ENCODE data around the gene GNAI2. TPM values are rescaled to one million over a fixed set of nuclear protein-coding genes. Genes with fewer than 3 reads are reported as not detected.
"Not testable (repeated sequence)": the region's sequence is repeated elsewhere in the genome, so short reads cannot be mapped to it uniquely, and the experiment has no call there.

GNAI2 gene
- polyA plus RNA-seq, 1 donor: 118 TPM

DNA sequence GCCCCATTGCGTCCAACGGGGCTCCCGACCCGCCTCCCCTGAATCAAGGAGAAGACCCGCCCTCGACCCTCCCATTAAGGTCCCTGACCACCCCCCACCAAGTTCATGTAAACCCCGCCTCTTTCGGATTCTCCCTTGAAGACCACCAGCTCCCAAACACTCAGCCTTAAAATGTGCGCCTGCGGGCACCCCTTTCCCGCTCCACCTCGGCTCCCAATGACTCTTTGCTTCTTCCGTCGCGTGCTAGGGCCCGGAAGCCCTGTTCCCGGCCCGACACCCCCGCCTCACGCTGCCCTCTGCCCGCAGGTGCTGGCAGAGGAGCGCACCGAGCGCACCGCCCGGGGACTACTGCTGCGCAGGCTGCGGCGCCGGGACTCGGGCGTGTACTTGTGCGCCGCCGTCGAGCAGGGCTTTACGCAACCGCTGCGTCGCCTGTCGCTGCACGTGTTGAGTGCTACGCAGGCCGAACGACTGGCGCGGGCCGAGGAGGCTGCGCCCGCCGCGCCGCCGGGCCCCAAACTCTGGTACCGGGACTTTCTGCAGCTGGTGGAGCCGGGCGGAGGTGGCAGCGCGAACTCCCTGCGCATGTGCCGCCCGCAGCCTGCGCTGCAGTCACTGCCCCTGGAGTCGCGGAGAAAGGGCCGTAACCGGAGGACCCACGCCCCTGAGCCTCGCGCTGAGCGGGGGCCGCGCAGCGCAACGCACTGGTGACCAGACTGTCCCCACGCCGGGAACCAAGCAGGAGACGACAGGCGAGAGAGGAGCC, 40.2 kb downstream of the GNAI2 start:
- no peak overlapping the region for H3K4me3 ChIP-seq (ENCODE audit: low read length)
- H3K9me3 ChIP-seq (ENCODE audit: control insufficient read depth, low read depth, low read length): peaks cover 13% of the 10 kb centered on the region
- H3K4me1 ChIP-seq (ENCODE audit: control insufficient read depth, insufficient read depth, low read length): peaks cover 30% of the 10 kb centered on the region
- H3K36me3 ChIP-seq (ENCODE audit: control insufficient read depth, insufficient read depth, low read length): peaks cover 41% of the 10 kb centered on the region
- no peak overlapping the region for H3K27ac ChIP-seq (ENCODE audit: low read length)
- no peak for DNase-seq
- WGBS (ENCODE audit: insufficient coverage, low lambda C conversion rate): no CpG with 5 or more reads among the region's 79 CpGs
- H3K27me3 ChIP-seq (ENCODE audit: control insufficient read depth, insufficient read depth, low read length): peaks cover 33% of the 10 kb centered on the region

DNA sequence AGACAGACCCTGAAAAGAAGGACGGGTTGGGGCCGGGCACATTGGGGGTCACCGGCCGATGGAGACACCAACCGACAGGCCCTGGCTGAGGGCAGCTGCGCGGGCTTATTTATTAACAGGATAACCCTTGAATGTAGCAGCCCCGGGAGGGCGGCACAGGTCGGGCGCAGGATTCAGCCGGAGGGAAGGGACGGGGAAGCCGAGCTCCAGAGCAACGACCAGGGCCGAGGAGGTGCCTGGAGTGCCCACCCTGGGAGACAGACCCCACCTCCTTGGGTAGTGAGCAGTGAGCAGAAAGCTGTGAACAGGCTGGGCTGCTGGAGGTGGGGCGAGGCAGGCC, 40.7 kb downstream of the GNAI2 start:
- 17% methylated on average over 1 of the region's 17 CpGs for WGBS (ENCODE audit: insufficient coverage, low lambda C conversion rate)

DNA sequence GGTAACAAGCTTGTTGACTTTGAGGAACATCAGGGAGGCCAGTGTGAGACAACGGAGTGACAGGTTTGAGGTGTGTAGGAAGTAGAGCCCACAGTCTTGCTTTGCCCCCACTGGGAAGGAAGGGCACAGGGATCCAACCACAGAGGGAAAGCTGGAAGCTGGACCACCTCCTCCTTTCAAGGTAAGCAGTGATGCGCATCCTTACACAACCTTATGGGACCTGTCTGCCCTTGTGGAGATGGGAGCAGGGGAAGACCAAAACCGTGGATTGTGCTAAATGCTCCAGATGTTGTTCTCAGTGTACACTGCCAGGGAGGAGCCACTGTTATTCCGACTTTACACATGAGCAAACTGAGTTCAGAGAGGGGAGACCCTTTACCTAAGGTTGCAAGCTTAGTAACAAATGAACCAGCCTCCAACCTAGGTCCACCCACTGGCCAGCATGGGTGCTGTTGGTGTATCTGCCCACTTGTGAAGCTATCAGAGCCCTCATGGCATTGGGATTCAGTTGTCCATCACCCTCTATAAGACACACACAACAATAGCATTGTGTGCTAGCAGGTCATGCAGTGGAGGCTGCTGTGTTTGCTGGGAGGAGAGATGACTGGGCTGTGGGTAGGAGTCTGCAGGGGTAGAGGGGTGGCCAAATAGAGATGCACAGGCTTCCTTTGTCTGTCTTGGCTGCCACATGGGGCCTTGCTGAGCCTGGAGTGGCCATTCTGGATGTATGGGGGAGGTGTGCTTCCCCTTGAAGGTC, 42.3 kb downstream of the GNAI2 start:
- no peak for DNase-seq
- H3K4me3 ChIP-seq (ENCODE audit: low read length): no peak overlapping the region
- H3K36me3 ChIP-seq (ENCODE audit: control insufficient read depth, insufficient read depth, low read length): peaks cover 39% of the 10 kb centered on the region
- no CpG with 5 or more reads among the region's 4 CpGs for WGBS (ENCODE audit: insufficient coverage, low lambda C conversion rate)
- H3K27ac ChIP-seq (ENCODE audit: low read length): no peak overlapping the region
- peaks cover 13% of the 10 kb centered on the region for H3K9me3 ChIP-seq (ENCODE audit: control insufficient read depth, low read depth, low read length)
- peaks cover 11% of the 10 kb centered on the region for H3K4me1 ChIP-seq (ENCODE audit: control insufficient read depth, insufficient read depth, low read length)
- peaks cover 32% of the 10 kb centered on the region for H3K27me3 ChIP-seq (ENCODE audit: control insufficient read depth, insufficient read depth, low read length)

More for the DNA sequence above, 40.7 kb downstream of the GNAI2 start:
- Histone ChIP-seq H3K27ac (ENCODE audit: low read length) (no peak overlapping the region), H3K27me3 (ENCODE audit: control insufficient read depth, insufficient read depth, low read length) (peaks cover 33% of the 10 kb centered on the region), H3K4me3 (ENCODE audit: low read length) (no peak overlapping the region), H3K9me3 (ENCODE audit: control insufficient read depth, low read depth, low read length) (peaks cover 13% of the 10 kb centered on the region), H3K4me1 (ENCODE audit: control insufficient read depth, insufficient read depth, low read length) (peaks cover 25% of the 10 kb centered on the region), H3K36me3 (ENCODE audit: control insufficient read depth, insufficient read depth, low read length) (peaks cover 41% of the 10 kb centered on the region)
- DNase-seq: no peak

DNA sequence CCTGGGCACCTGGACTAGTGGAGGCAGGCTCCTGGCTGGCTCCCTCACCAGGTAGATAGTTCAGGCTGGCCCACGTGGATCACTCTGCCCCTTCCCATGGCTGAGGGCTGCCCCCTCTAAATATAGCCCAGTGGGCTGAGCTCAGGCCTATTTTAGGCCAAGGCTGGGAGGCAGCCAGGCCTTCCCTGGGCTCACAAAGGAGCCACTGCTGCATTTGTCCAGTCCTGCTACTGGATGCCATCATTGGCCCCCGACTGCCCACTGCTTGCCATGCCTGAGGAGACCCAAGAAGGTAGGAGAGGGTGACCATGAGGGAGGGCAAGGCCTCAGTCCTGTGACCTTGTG, 42.8 kb downstream of the GNAI2 start, which contains the start of gene LSMEM2:
Gene LSMEM2 (plus strand): TSS at position 208 of the 345 bp plus-strand sequence. CDS start 27 bp downstream, at position 235.
- H3K36me3 ChIP-seq (ENCODE audit: control insufficient read depth, insufficient read depth, low read length): peaks cover 36% of the 10 kb centered on the region
- peaks cover 8% of the 10 kb centered on the region for H3K9me3 ChIP-seq (ENCODE audit: control insufficient read depth, low read depth, low read length)
- H3K27me3 ChIP-seq (ENCODE audit: control insufficient read depth, insufficient read depth, low read length): peaks cover 28% of the 10 kb centered on the region
- H3K27ac ChIP-seq (ENCODE audit: low read length): no peak within 1 kb of the TSS
- peaks cover 5% of the 10 kb centered on the region for H3K4me1 ChIP-seq (ENCODE audit: control insufficient read depth, insufficient read depth, low read length)
- no peak for DNase-seq
- no peak within 1 kb of the TSS for H3K4me3 ChIP-seq (ENCODE audit: low read length)
- WGBS (ENCODE audit: insufficient coverage, low lambda C conversion rate): no CpG with 5 or more reads among the region's 2 CpGs

DNA sequence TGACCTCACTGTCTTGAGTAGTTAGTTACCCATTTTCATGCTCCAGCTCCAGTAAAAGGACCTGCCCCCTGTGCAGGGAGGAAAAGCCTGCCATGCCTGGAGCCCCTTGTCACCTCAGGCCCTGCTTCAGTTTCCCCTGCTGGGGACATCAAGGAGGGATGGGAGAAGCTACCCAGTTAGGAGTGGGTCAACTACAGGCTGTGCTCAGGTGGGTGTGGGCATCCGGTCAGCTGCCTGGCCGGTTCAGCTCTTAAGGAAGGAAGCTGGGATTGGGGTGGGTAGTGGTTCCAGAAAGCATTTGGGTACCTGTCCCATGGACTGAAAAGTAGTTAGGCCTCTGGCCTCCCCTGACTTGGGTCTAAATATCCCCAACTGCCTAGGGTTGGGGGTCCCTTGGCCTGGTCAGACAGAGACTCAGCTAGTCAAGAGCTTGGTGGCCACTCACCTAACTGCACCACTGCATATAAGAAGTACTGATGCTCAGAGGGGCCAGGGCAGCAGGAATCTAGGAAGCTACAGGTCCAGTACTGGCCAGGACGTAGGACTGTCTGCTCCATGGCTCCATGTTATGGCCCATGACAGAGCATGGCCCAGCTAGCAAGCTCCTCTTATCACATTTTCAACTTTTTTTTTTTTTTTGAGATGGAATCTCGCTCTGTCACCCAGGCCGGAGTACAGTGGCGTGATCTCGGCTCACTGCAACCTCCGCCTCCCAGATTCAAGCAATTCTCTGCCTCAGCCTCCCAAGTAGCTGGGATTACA, 43.4 kb downstream of the GNAI2 start:
- DNase-seq: no peak
- Histone ChIP-seq H3K36me3 (ENCODE audit: control insufficient read depth, insufficient read depth, low read length) (peaks cover 31% of the 10 kb centered on the region), H3K27ac (ENCODE audit: low read length) (no peak overlapping the region), H3K27me3 (ENCODE audit: control insufficient read depth, insufficient read depth, low read length) (peaks cover 22% of the 10 kb centered on the region), H3K9me3 (ENCODE audit: control insufficient read depth, low read depth, low read length) (peaks cover 8% of the 10 kb centered on the region), H3K4me1 (ENCODE audit: control insufficient read depth, insufficient read depth, low read length) (no peaks in the 10 kb centered on the region), H3K4me3 (ENCODE audit: low read length) (no peak overlapping the region)
- WGBS (ENCODE audit: insufficient coverage, low lambda C conversion rate): no CpG with 5 or more reads among the region's 8 CpGs

DNA sequence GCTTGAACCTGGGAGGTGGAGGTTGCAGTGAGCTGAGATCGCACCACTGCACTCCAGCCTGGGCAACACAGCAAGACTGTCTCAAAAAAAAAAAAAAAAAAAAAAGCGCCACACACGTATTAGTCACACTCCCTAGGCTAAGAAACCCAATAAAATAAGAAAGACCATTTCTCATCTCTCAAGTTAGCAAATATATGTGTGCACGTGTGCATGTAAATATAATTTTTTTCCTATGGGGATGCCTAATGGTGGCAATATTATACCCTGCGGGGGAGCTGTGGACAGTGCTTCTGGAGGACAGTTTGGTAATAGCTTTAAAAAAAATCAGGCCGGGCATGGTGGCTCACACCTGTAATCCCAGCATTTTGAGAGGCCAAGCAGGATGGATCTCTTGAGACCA, 48.1 kb downstream of the GNAI2 start:
- not testable (repeated sequence) for H3K27me3 ChIP-seq (ENCODE audit: control insufficient read depth, insufficient read depth, low read length); DNase-seq; H3K27ac ChIP-seq (ENCODE audit: low read length); H3K4me3 ChIP-seq (ENCODE audit: low read length); H3K4me1 ChIP-seq (ENCODE audit: control insufficient read depth, insufficient read depth, low read length); H3K9me3 ChIP-seq (ENCODE audit: control insufficient read depth, low read depth, low read length)
- WGBS (ENCODE audit: insufficient coverage, low lambda C conversion rate): no CpG with 5 or more reads among the region's 6 CpGs
- H3K36me3 ChIP-seq (ENCODE audit: control insufficient read depth, insufficient read depth, low read length): peaks cover 25% of the 10 kb centered on the region

DNA sequence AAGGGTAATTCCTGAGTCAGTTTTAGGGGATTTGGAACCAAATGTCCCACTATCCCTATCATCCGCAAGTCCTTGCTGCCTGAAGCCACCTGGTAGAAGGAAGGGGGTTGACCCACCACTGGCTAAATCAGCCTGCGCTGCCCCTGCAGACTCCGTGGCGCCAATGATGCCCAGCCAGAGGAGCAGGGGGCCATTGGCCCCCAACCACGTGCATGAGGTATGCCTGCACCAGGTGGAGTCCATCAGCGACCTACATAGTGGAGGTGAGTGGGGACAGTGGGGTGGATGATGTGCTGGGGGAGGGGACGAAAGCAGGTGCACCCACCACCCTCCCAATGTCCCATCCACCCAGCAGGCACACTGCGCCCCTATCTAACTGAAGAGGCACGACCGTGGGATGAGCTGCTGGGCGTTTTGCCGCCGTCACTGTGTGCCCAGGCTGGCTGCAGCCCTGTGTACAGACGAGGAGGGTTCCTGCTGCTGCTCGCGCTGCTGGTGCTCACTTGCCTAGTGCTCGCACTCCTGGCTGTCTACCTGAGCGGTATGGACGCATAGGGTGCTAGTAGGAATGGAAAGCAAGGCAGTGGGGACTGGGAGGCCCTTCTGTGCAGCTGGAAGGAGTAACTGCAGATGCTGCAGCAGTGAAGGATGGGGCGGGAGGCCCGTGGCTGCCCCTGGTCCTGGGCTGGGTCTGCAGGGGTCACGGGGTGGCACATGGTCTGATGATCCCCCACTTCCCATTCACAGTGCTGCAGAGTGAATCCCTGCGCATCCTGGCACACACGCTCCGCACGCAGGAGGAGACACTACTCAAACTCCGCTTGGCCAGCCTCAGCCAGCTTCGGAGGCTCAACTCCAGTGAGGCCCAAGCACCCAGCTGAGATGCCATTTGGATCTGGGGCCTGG, 50.6 kb downstream of the GNAI2 start:
- Histone ChIP-seq H3K4me1 (ENCODE audit: control insufficient read depth, insufficient read depth, low read length) (peaks cover 14% of the 10 kb centered on the region), H3K36me3 (ENCODE audit: control insufficient read depth, insufficient read depth, low read length) (peaks cover 38% of the 10 kb centered on the region), H3K27me3 (ENCODE audit: control insufficient read depth, insufficient read depth, low read length) (no peaks in the 10 kb centered on the region), H3K9me3 (ENCODE audit: control insufficient read depth, low read depth, low read length) (no peaks in the 10 kb centered on the region), H3K4me3 (ENCODE audit: low read length) (no peak overlapping the region), H3K27ac (ENCODE audit: low read length) (no peak overlapping the region)
- no peak for DNase-seq
- no CpG with 5 or more reads among the region's 28 CpGs for WGBS (ENCODE audit: insufficient coverage, low lambda C conversion rate)

DNA sequence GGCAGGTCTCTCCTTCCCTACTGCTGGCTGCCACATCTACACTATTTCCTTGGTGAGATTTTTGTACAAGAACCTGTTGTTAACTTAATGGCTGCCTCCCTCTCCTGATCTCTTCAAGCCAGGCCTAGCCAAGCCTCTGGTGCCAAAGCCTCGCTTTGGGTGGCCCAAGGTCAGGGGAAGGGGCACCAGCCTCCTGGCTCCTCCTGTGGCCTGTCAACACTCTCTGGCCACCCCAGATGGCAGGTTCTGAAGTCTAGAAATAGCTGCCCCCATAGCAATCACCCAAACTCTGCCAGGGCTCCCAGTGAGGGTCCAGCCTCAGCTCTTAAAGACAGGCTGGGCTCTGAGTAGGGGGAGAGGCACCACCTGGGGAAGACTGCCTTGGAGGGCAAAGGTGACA, 51.3 kb downstream of the GNAI2 start:
- WGBS (ENCODE audit: insufficient coverage, low lambda C conversion rate): no CpG with 5 or more reads among the region's 1 CpG
- no peak overlapping the region for H3K4me3 ChIP-seq (ENCODE audit: low read length)
- peaks cover 15% of the 10 kb centered on the region for H3K4me1 ChIP-seq (ENCODE audit: control insufficient read depth, insufficient read depth, low read length)
- H3K27ac ChIP-seq (ENCODE audit: low read length): no peak overlapping the region
- H3K27me3 ChIP-seq (ENCODE audit: control insufficient read depth, insufficient read depth, low read length): no peaks in the 10 kb centered on the region
- peaks cover 38% of the 10 kb centered on the region for H3K36me3 ChIP-seq (ENCODE audit: control insufficient read depth, insufficient read depth, low read length)
- no peaks in the 10 kb centered on the region for H3K9me3 ChIP-seq (ENCODE audit: control insufficient read depth, low read depth, low read length)
- DNase-seq: no peak

DNA sequence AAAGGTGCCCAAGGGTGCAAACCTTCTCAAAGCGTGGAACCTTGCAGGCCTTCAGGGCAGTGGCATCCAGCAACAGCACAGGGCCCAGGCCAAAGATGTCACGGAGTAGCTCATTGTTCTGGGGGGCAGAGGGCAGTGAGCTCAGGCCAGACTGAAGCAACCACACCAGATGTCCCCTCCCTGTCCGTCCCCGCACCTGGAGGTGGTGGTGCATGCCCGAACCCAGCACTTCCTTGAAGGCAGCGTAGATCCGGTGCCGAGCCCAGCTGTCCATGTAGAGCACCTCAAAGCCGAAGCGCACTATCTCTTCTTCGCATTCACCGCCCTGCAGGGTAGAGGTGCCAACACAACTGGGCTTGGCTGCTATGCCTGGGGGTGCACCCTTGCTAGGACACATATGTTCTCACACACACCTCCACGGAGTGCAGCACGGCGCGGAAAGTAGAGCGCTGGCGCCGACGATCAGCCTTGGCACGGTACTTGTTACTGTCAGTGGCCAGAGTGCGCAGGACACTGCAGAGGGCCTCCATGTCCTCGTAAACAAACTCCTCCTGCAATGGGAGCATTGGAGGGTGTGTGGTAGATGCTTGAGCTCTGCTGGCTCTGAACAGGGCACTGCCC, 52.5 kb downstream of the GNAI2 start:
- no peak for DNase-seq
- H3K4me3 ChIP-seq (ENCODE audit: low read length): no peak overlapping the region
- H3K36me3 ChIP-seq (ENCODE audit: control insufficient read depth, insufficient read depth, low read length): peaks cover 38% of the 10 kb centered on the region
- no peaks in the 10 kb centered on the region for H3K27me3 ChIP-seq (ENCODE audit: control insufficient read depth, insufficient read depth, low read length)
- no peaks in the 10 kb centered on the region for H3K9me3 ChIP-seq (ENCODE audit: control insufficient read depth, low read depth, low read length)
- H3K27ac ChIP-seq (ENCODE audit: low read length): no peak overlapping the region
- peaks cover 21% of the 10 kb centered on the region for H3K4me1 ChIP-seq (ENCODE audit: control insufficient read depth, insufficient read depth, low read length)
- WGBS (ENCODE audit: insufficient coverage, low lambda C conversion rate): no CpG with 5 or more reads among the region's 23 CpGs

Measured in large intestine (tissue), 3 donors.